OCI-LY1 (cell line): ENCODE measurements around the gene PDZRN4.
"Not testable (repeated sequence)": the region's sequence is repeated elsewhere in the genome, so short reads cannot be mapped to it uniquely, and the experiment has no call there.

ENCODE experiments used
- H2AFZ ChIP-seq: fragments of 200-600 bp; sonication (generic), shearing (Covaris generic); 2 replicates; pipeline ENCODE4 v1.6.0; 2014; ENCODE audit warnings: antibody characterized with exemption, mild to moderate bottlenecking, low read length
- H3F3A ChIP-seq: fragments of 200-600 bp; sonication (generic), shearing (Covaris generic); 2 replicates; pipeline ENCODE4 v1.6.0; 2014; ENCODE audit warnings: mild to moderate bottlenecking, antibody characterized with exemption, low read length, moderate library complexity; ENCODE audit not compliant: insufficient read depth
- H3K27ac ChIP-seq: fragments of 200-600 bp; sonication (generic); 2 replicates; pipeline ENCODE4 v1.5.1; 2014; ENCODE audit warnings: low read length, mixed run types, mild to moderate bottlenecking, low read depth; ENCODE audit not compliant: poor library complexity, severe bottlenecking
- H3K27me3 ChIP-seq: fragments of 200-600 bp; sonication (generic); 2 replicates; pipeline ENCODE4 v1.6.0; 2014; ENCODE audit warnings: antibody characterized with exemption, mild to moderate bottlenecking, low read length, moderate library complexity; ENCODE audit not compliant: insufficient read depth
- H3K36me3 ChIP-seq: fragments of 200-600 bp; sonication (generic); 2 replicates; pipeline ENCODE4 v1.6.1; 2014; ENCODE audit warnings: mild to moderate bottlenecking, antibody characterized with exemption, low read length, moderate library complexity, mixed read lengths; ENCODE audit not compliant: insufficient read depth
- H3K4me1 ChIP-seq: fragments of 200-600 bp; sonication (generic); 2 replicates; pipeline ENCODE4 v1.5.1; 2014; ENCODE audit warnings: mild to moderate bottlenecking, low read length, moderate library complexity; ENCODE audit not compliant: insufficient read depth, severe bottlenecking
- H3K4me2 ChIP-seq: fragments of 200-600 bp; sonication (generic), shearing (Covaris generic); 2 replicates; pipeline ENCODE4 v1.6.1; 2014; ENCODE audit warnings: low read length
- H3K4me3 ChIP-seq: fragments of 200-600 bp; sonication (generic); 2 replicates; pipeline ENCODE4 v1.5.1; 2014; ENCODE audit warnings: low read length, low read depth, mild to moderate bottlenecking, mixed read lengths; ENCODE audit not compliant: poor library complexity, severe bottlenecking
- H3K79me2 ChIP-seq: fragments of 200-600 bp; shearing (Covaris generic); 2 replicates; pipeline ENCODE4 v1.6.1; 2016; ENCODE audit warnings: mixed run types, low read length, mixed read lengths; ENCODE audit not compliant: insufficient read depth
- H3K9ac ChIP-seq: fragments of 200-600 bp; sonication (generic), shearing (Covaris generic); 2 replicates; pipeline ENCODE4 v1.6.1; 2014; ENCODE audit warnings: mild to moderate bottlenecking, low read length, mixed read lengths
- H3K9me2 ChIP-seq: fragments of 200-600 bp; sonication (generic), shearing (Covaris generic); 2 replicates; pipeline ENCODE4 v1.6.1; 2014; ENCODE audit warnings: low read depth, mild to moderate bottlenecking, low read length, mixed read lengths
- H3K9me3 ChIP-seq: fragments of 200-600 bp; shearing (Covaris generic); 2 replicates; pipeline ENCODE4 v1.6.1; 2014; ENCODE audit warnings: low read length, mixed read lengths
- H4K20me1 ChIP-seq: fragments of 200-600 bp; sonication (generic), shearing (Covaris generic); 2 replicates; pipeline ENCODE4 v1.6.0; 2016; ENCODE audit warnings: mild to moderate bottlenecking, low read length; ENCODE audit not compliant: insufficient read depth
- CTCF ChIP-seq: fragments of 200-600 bp; sonication (generic), shearing (Covaris generic); IDR thresholded peaks from 2 replicates; pipeline ENCODE4 v1.5.1; 2017; ENCODE audit warnings: mild to moderate bottlenecking, antibody characterized with exemption, low read length, moderate library complexity, mixed read lengths
- EZH2 ChIP-seq: fragments of 200-600 bp; sonication (generic), shearing (Covaris generic); IDR thresholded peaks from 2 replicates; pipeline ENCODE4 v1.8.0; 2017; ENCODE audit warnings: borderline replicate concordance, mixed run types, mild to moderate bottlenecking, antibody characterized with exemption, low read length, moderate library complexity, mixed read lengths

Gene PDZRN4

GRCh38 chr12:41311883-41312282 is 123.8 kb downstream of the PDZRN4 start:
- no peak for TF ChIP-seq EZH2
- TF ChIP-seq CTCF: no peak
- Histone ChIP-seq H3F3A (no peaks in the 10 kb centered on the region), H2AFZ (no peak overlapping the region), H3K4me2 (no peak overlapping the region), H3K9ac (no peak overlapping the region), H3K4me1 (no peaks in the 10 kb centered on the region), H3K36me3 (no peaks in the 10 kb centered on the region), H3K27ac (no peak overlapping the region), H3K4me3 (no peak overlapping the region), H3K27me3 (no peaks in the 10 kb centered on the region), H4K20me1 (no peaks in the 10 kb centered on the region), H3K9me2 (no peaks in the 10 kb centered on the region), H3K9me3 (no peaks in the 10 kb centered on the region), H3K79me2 (no peaks in the 10 kb centered on the region)

GRCh38 chr12:41312451-41312850 is 124.3 kb downstream of the PDZRN4 start:
- H3K9me3 ChIP-seq, H3K4me1 ChIP-seq, H3K36me3 ChIP-seq: not testable (repeated sequence)

GRCh38 chr12:41325336-41325735 is 137.2 kb downstream of the PDZRN4 start:
- Histone ChIP-seq H2AFZ (no peak overlapping the region), H3K27me3 (no peaks in the 10 kb centered on the region), H3K9me2 (no peaks in the 10 kb centered on the region), H3K9ac (no peak overlapping the region), H3K79me2 (no peaks in the 10 kb centered on the region), H3K4me2 (no peak overlapping the region), H3K36me3 (no peaks in the 10 kb centered on the region), H3K4me1 (no peaks in the 10 kb centered on the region), H4K20me1 (no peaks in the 10 kb centered on the region), H3K9me3 (no peaks in the 10 kb centered on the region), H3K4me3 (no peak overlapping the region), H3F3A (no peaks in the 10 kb centered on the region), H3K27ac (no peak overlapping the region)
- TF ChIP-seq CTCF (no peak), EZH2 (no peak)

More at GRCh38 chr12:41312451-41312850, 124.3 kb downstream of the PDZRN4 start:
- not testable (repeated sequence) for H3K4me3 ChIP-seq, H3K9ac ChIP-seq, H2AFZ ChIP-seq, H3K9me2 ChIP-seq, H3K27ac ChIP-seq, H3K27me3 ChIP-seq, H3K4me2 ChIP-seq, H3K79me2 ChIP-seq, H3F3A ChIP-seq, H4K20me1 ChIP-seq

GRCh38 chr12:41327096-41327895 is 139.2 kb downstream of the PDZRN4 start:
- TF ChIP-seq CTCF: no peak
- no peak for TF ChIP-seq EZH2
- H3K27me3 ChIP-seq: no peaks in the 10 kb centered on the region
- no peaks in the 10 kb centered on the region for H4K20me1 ChIP-seq
- H3K36me3 ChIP-seq: no peaks in the 10 kb centered on the region
- no peak overlapping the region for H3K4me2 ChIP-seq
- no peaks in the 10 kb centered on the region for H3K9me3 ChIP-seq
- no peaks in the 10 kb centered on the region for H3F3A ChIP-seq
- no peak overlapping the region for H3K4me3 ChIP-seq
- no peaks in the 10 kb centered on the region for H3K4me1 ChIP-seq
- H3K79me2 ChIP-seq: no peaks in the 10 kb centered on the region
- H3K9ac ChIP-seq: no peak overlapping the region
- no peaks in the 10 kb centered on the region for H3K9me2 ChIP-seq
- no peak overlapping the region for H2AFZ ChIP-seq
- H3K27ac ChIP-seq: no peak overlapping the region
